ENCODE measurements around the gene RBP3. TPM values are rescaled to one million over a fixed set of nuclear protein-coding genes. Genes with fewer than 3 reads are reported as not detected.

RBP3 gene
- total RNA-seq, 1 experiment from 2014 or later: not detected

- Histone ChIP-seq H3K23me2 (ENCODE audit: insufficient read length, low read depth, low read length, poor library complexity, severe bottlenecking) (peaks cover under 1% of the 10 kb centered on the region), H3K27ac (ENCODE audit: insufficient read length, low read depth, low read length) (no peak overlapping the region), H4K5ac (ENCODE audit: insufficient read length, low read depth, low read length) (no peak overlapping the region), H3K27me3 (ENCODE audit: insufficient read depth, low read length) (peaks cover 8% of the 10 kb centered on the region; the same call in 1 of the 2 replicates), H3K18ac (ENCODE audit: insufficient read length, low read depth, low read length) (no peak overlapping the region), H2AK5ac (ENCODE audit: insufficient read length, low read length) (no peak overlapping the region), H3K23ac (ENCODE audit: insufficient read length, low read depth, low read length) (no peak overlapping the region), H3K9ac (ENCODE audit: extremely low read depth, insufficient read length, low read length) (no peak overlapping the region), H4K91ac (ENCODE audit: insufficient read length, low read depth, low read length) (no peak overlapping the region), H3K56ac (ENCODE audit: insufficient read length, low read depth, low read length) (no peak overlapping the region), H3K79me1 (ENCODE audit: insufficient read depth, low read depth, low read length, poor library complexity, severe bottlenecking) (no peaks in the 10 kb centered on the region), H3K9me3 (ENCODE audit: control insufficient read depth, low read depth, low read length) (no peaks in the 10 kb centered on the region), H2BK120ac (ENCODE audit: low read depth, low read length, poor library complexity, severe bottlenecking) (no peak overlapping the region), H2BK12ac (ENCODE audit: insufficient read length, low read depth, low read length) (no peak overlapping the region), H4K20me1 (ENCODE audit: control insufficient read depth, insufficient read depth, insufficient read length) (peaks cover 5% of the 10 kb centered on the region), H3K4ac (ENCODE audit: low read depth, low read length) (no peak overlapping the region), H3K4me1 (ENCODE audit: insufficient read depth, low read length) (no peaks in the 10 kb centered on the region), H4K8ac (replicated peaks; ENCODE audit: insufficient read length, low read depth, low read length) (no peak overlapping the region), H2BK15ac (ENCODE audit: low read depth, low read length) (no peak overlapping the region), H3T11ph (ENCODE audit: low read length) (no peak overlapping the region), H3K4me2 (ENCODE audit: insufficient read depth, insufficient read length, low read length) (no peak overlapping the region), H3K79me2 (ENCODE audit: insufficient read depth, low read length) (no peaks in the 10 kb centered on the region), H3K14ac (ENCODE audit: insufficient read depth, low read length) (no peak overlapping the region), H2AFZ (ENCODE audit: low read length) (no peak overlapping the region), H2BK20ac (ENCODE audit: low read depth, low read length, poor library complexity, severe bottlenecking) (no peak overlapping the region), H2BK5ac (ENCODE audit: insufficient read length, low read length) (no peak overlapping the region)
- TF ChIP-seq CTCF (conservative IDR thresholded peaks at IDR 0.05): no peak
- no CpG with 5 or more reads among the region's 2 CpGs for WGBS (ENCODE audit: extremely low coverage, insufficient read length, low lambda C conversion rate)
- Mint-ChIP-seq H3K36me3 (ENCODE audit: insufficient read depth in 1 of 3, low read depth in 3 of 3) (no peaks in the 10 kb centered on the region), H3K4me3 (no peak overlapping the region), H3K27ac (no peak overlapping the region), H3K27me3 (ENCODE audit: low read depth) (peaks cover 46% of the 10 kb centered on the region), H3K9me3 (no peaks in the 10 kb centered on the region), H3K4me1 (peaks cover 20 to 24% of the 10 kb centered on the region in 2 experiments)
- no peak for DNase-seq
These were observed 42.6 kb upstream of the RBP3 start for GRCh38 chr10:47305566-47305965.
